ENCODE data around the gene C11orf86. TPM values are rescaled to one million over a fixed set of nuclear protein-coding genes. Genes with fewer than 3 reads are reported as not detected.
A peak's percentile ranks its signal among the peaks of the same experiment; 100 is the strongest.

C11orf86 gene
- total RNA-seq, 1 donor from 2014 or later: not detected

DNA sequence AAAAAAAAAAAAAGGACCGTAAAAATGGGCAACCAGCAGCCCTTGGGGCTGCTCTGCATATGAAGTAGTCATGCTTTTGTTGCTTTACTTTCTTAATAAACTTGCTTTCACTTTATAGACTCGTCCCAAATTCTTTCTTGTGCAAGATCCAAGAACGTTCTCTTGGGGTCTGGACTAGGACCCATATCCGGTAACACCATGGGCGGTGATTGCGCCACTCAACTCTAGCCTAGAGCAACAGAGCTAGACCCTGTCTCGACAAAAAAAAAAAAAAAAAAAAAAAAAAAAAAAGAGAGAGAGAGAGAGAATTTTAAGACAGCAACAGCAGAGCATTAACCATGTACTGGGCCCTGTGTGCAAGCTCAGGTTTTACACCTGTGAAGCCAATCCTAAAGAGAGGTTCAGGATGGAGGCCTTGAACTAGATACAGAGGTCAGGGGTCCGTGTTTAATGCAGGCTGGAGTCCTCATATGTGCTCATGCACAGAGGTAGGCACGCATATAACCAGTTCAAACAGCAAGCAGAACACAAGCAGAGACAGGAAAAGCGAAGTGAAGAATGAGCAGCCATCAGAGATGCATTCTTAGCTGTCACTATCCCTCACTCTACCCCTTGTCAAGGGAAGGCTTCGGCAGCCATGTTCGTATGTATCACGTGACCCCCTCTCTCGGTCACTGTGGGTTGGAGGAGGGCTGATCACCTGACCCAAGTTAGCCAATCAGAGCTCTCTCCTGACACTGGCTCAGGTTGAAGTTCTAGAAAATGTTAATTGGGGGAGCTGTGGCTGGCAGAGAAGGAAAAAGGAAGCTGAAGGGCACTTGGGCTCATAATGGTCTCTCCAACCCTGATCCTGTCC is 31.2 kb downstream of the C11orf86 start:
- Mint-ChIP-seq H3K4me1 (ENCODE audit: low read depth) (peaks cover 4% of the 10 kb centered on the region), H3K9me3 (no peaks in the 10 kb centered on the region), H3K27ac (no peak overlapping the region), H3K36me3 (ENCODE audit: low read depth) (no peaks in the 10 kb centered on the region), H3K4me3 (ENCODE audit: low read depth) (no peak overlapping the region), H3K27me3 (ENCODE audit: low read depth) (no peaks in the 10 kb centered on the region)
- intact Hi-C loops (cut with micrococcal nuclease): no loop called here
- DNase-seq (ENCODE audit: low spot score): no peak

DNA sequence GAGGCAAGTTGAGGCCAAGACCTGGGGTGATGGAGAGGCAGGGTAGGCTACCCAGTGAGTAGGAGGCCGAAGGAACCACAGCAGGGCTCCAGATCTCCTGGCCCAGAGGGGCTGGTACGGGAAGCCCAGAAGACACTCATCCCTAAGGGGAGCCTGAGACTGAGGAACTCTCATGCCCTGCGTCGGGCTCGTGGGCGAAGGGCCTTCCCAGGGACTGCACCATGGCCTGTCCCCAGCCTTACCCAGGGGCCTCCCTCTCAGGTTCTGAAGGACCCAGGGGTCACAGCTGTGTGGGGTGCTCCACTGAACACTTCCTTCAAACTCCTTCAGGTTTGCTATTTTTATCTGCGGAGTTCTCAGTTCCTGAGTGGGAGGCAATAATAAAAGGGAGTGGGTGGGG is 32.0 kb downstream of the C11orf86 start:
- no peak overlapping the region for H3K4me3 Mint-ChIP-seq (ENCODE audit: low read depth)

DNA sequence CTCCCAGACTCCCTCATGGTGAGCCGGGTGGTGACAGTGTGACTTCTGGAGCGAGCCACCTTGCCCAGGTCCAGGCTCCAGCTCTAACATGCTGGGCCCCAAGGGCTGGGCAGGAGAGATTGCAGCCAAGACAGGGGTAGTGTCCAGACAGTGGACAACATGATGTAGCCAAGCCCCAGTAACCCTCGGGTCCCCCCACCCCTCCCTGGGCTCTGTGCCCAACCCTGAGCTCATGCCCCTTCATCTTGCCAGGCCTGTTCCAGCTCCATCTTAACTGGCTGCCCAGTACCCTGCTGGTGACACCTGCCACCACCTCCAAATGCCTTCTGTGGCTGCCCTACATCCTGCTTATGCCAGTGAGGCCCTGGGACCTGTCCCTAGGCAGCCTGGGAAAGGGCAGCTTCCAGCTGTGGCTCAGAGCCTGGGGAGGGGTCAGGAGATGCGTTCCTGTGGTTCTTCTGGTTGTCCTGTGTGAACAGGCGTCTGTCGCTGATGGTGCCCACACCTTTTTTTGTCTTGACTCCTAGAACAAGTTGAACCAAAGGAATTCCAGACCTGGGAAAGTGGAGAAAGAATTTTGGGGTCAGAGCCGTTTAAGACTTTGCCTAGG is 35.3 kb downstream of the C11orf86 start:
- Mint-ChIP-seq H3K4me1 (ENCODE audit: low read depth) (peaks cover 4% of the 10 kb centered on the region), H3K4me3 (ENCODE audit: low read depth) (no peak overlapping the region), H3K27ac (no peak overlapping the region), H3K36me3 (ENCODE audit: low read depth) (no peaks in the 10 kb centered on the region), H3K9me3 (no peaks in the 10 kb centered on the region), H3K27me3 (ENCODE audit: low read depth) (peaks cover 3% of the 10 kb centered on the region)
- no peak for DNase-seq (ENCODE audit: low spot score)
- intact Hi-C loops (cut with micrococcal nuclease): no loop called here

More for the DNA sequence above, 32.0 kb downstream of the C11orf86 start:
- Mint-ChIP-seq H3K4me1 (ENCODE audit: low read depth) (peaks cover 4% of the 10 kb centered on the region), H3K36me3 (ENCODE audit: low read depth) (no peaks in the 10 kb centered on the region), H3K27ac (no peak overlapping the region), H3K27me3 (ENCODE audit: low read depth) (no peaks in the 10 kb centered on the region), H3K9me3 (no peaks in the 10 kb centered on the region)
- intact Hi-C loops (cut with micrococcal nuclease): no loop called here
- no peak for DNase-seq (ENCODE audit: low spot score)

DNA sequence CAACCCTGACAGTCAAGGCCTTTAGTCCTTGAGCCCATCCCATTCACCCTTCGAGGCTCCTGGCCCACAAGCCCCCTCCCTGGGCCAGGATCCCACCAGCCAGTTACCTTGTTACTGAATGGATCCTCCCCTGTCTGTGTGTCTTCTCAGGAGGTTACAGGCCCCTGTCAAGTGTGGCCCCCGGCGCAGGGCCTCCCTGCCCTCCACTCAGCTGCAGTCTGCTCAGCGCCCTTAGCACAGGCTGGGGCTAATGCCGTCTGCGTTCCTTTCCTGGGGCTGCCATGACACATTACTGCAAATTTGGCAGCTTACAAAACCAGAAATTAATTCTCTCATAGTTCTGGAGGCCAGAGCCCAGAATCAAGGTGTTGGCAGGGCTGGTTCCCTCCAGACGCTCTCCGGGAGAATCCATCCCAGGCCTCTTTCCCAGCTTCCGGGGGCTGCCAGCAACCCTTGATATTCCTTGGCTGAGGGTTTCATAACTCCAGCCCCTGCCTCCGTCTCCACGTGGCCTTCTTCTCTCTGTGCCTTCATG is 38.5 kb downstream of the C11orf86 start:
- Mint-ChIP-seq H3K27me3 (ENCODE audit: low read depth) (peaks cover 7% of the 10 kb centered on the region), H3K4me3 (ENCODE audit: low read depth) (no peak overlapping the region), H3K4me1 (ENCODE audit: low read depth) (no peaks in the 10 kb centered on the region), H3K36me3 (ENCODE audit: low read depth) (no peaks in the 10 kb centered on the region), H3K27ac (no peak overlapping the region), H3K9me3 (no peaks in the 10 kb centered on the region)
- no peak for DNase-seq (ENCODE audit: low spot score)
- intact Hi-C loops (cut with micrococcal nuclease): no loop called here

DNA sequence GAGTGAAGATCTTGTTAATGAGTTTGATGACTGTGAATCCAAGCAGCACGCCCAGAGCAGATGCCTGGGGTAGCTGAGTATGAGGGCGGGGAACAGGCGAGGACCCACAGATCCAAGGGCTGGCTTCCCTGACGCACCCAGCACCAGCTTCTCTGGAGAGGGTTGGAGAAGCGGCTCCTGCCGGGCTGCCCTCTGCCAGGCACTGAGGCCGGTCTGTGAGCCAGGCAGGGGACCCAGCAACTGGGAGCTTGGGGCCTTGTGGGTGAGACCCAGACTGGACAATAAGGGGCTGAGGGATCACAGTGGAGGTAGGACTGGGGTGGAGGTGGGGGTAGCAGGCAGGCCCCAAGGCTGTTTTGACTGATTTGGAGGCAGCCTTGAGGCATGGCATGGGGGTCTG is 39.2 kb downstream of the C11orf86 start:
- DNase-seq (ENCODE audit: low spot score): no peak
- Mint-ChIP-seq H3K27ac (no peak overlapping the region), H3K27me3 (ENCODE audit: low read depth) (peaks cover 8% of the 10 kb centered on the region)

DNA sequence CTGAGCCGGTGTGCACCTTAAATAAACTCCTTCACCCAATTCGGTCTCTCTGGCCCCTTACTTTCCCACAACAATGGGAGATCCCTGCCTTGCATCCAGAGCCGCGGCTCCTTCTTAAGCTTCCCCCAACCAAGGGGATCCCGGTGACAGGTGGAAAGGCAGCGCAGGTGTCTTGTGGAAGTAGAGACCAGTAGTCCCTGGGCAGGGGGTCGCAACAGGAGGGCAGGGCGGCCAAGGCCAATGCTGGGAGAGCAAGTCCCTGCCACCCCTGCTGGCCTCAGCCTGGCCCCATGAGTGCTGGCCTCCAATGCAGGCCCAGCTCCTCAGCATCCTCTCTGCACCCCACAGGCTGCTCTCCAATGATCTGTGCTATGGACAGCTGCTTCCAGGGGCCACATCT is 39.9 kb downstream of the C11orf86 start:
- Mint-ChIP-seq H3K27me3 (ENCODE audit: low read depth) (peaks cover 11% of the 10 kb centered on the region), H3K4me3 (ENCODE audit: low read depth) (no peak overlapping the region), H3K9me3 (no peaks in the 10 kb centered on the region), H3K4me1 (ENCODE audit: low read depth) (no peaks in the 10 kb centered on the region), H3K36me3 (ENCODE audit: low read depth) (no peaks in the 10 kb centered on the region), H3K27ac (no peak overlapping the region)
- intact Hi-C loops (cut with micrococcal nuclease): no loop called here
- no peak for DNase-seq (ENCODE audit: low spot score)

More for the DNA sequence above, 39.2 kb downstream of the C11orf86 start:
- H3K4me3 Mint-ChIP-seq (ENCODE audit: low read depth): no peak overlapping the region
- no peaks in the 10 kb centered on the region for H3K4me1 Mint-ChIP-seq (ENCODE audit: low read depth)
- no peaks in the 10 kb centered on the region for H3K9me3 Mint-ChIP-seq
- H3K36me3 Mint-ChIP-seq (ENCODE audit: low read depth): no peaks in the 10 kb centered on the region
- intact Hi-C loops (cut with micrococcal nuclease): no loop called here

DNA sequence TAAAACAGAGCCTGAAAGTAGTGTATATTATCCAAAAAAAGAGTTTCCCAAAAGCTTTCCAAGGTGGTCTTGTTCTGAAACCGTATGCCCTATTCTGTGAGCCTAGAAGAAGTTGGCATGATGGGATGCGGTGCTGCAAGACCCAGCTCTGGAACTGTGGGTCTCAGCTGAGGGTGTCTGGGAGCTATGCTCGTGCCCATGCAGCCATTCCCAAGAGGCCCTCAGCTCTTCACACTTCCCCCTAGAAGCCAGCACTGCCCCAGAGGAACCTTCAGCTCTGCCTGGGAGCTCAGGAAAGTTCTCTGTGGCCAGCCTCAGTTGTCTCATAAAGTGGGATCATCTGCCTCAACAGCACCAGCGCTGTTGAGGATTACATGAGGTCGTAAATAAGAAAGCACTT is 41.4 kb downstream of the C11orf86 start:
- DNase-seq (ENCODE audit: low spot score): no peak
- no peaks in the 10 kb centered on the region for H3K9me3 Mint-ChIP-seq
- no peak overlapping the region for H3K27ac Mint-ChIP-seq
- intact Hi-C loops (cut with micrococcal nuclease): no loop called here
- H3K4me1 Mint-ChIP-seq (ENCODE audit: low read depth): no peaks in the 10 kb centered on the region
- peaks cover 19% of the 10 kb centered on the region for H3K27me3 Mint-ChIP-seq (ENCODE audit: low read depth)
- H3K36me3 Mint-ChIP-seq (ENCODE audit: low read depth): no peaks in the 10 kb centered on the region
- no peak overlapping the region for H3K4me3 Mint-ChIP-seq (ENCODE audit: low read depth)

DNA sequence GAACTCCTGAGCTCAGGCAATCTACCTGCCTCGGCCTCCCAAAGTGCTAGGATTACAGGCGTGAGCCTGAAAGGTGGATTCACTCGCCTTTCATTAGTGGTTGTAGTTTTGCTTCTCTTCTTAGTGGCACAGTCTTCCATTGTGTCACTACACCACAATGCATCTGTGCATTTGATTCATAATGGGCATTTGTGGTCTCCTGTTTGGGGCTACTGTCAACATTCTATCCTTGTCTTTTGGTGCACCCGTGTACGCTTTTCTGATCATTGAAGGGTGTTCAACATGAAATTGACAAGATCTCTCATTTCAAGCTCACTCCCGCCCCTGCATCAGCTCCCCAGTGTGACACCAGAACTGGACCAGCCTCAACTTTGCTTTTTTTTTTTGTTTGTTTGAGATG is 45.8 kb downstream of the C11orf86 start:
- Mint-ChIP-seq H3K9me3 (no peaks in the 10 kb centered on the region), H3K27me3 (ENCODE audit: low read depth) (peaks cover 41% of the 10 kb centered on the region), H3K27ac (no peak overlapping the region), H3K4me1 (ENCODE audit: low read depth) (peaks cover 15% of the 10 kb centered on the region), H3K4me3 (ENCODE audit: low read depth) (no peak overlapping the region), H3K36me3 (ENCODE audit: low read depth) (no peaks in the 10 kb centered on the region)
- intact Hi-C loops (cut with micrococcal nuclease): no loop called here
- no peak for DNase-seq (ENCODE audit: low spot score)

DNA sequence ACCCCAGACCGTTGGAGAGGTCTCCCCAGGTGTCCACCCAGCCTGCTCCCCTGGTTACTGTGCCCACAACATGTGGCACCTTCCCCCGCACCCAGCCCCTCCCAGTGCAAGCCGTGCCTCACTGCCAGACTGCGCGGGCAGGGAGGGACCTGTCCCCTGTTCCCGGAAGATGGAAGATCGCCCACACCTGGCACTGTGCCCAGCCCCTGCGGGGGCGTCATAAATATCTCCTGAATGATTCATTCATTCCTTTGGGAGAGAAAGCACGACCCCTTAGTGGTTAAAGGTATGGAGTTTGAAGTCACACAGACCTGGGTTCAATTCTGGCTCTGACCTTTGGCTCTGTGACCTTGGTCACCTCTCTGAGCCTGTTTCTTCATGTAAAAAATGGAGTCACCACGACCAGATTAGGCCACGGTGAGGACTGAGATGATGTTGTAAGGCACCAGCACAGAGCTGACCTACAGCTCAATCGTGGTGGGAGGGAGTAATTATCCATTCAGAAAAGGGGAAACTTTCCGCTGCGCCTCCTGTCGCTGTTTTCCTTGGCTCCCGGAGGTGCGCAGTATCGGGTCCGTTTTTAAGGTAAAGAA is 47.3 kb downstream of the C11orf86 start:
- peaks cover 15% of the 10 kb centered on the region for H3K4me1 Mint-ChIP-seq (ENCODE audit: low read depth)
- no peak for DNase-seq (ENCODE audit: low spot score)
- H3K27me3 Mint-ChIP-seq (ENCODE audit: low read depth): peaks cover 56% of the 10 kb centered on the region
- H3K4me3 Mint-ChIP-seq (ENCODE audit: low read depth): peak overlapping the region; percentile 13
- H3K9me3 Mint-ChIP-seq: no peaks in the 10 kb centered on the region
- no peaks in the 10 kb centered on the region for H3K36me3 Mint-ChIP-seq (ENCODE audit: low read depth)
- intact Hi-C loops (cut with micrococcal nuclease): no loop called here
- no peak overlapping the region for H3K27ac Mint-ChIP-seq

DNA sequence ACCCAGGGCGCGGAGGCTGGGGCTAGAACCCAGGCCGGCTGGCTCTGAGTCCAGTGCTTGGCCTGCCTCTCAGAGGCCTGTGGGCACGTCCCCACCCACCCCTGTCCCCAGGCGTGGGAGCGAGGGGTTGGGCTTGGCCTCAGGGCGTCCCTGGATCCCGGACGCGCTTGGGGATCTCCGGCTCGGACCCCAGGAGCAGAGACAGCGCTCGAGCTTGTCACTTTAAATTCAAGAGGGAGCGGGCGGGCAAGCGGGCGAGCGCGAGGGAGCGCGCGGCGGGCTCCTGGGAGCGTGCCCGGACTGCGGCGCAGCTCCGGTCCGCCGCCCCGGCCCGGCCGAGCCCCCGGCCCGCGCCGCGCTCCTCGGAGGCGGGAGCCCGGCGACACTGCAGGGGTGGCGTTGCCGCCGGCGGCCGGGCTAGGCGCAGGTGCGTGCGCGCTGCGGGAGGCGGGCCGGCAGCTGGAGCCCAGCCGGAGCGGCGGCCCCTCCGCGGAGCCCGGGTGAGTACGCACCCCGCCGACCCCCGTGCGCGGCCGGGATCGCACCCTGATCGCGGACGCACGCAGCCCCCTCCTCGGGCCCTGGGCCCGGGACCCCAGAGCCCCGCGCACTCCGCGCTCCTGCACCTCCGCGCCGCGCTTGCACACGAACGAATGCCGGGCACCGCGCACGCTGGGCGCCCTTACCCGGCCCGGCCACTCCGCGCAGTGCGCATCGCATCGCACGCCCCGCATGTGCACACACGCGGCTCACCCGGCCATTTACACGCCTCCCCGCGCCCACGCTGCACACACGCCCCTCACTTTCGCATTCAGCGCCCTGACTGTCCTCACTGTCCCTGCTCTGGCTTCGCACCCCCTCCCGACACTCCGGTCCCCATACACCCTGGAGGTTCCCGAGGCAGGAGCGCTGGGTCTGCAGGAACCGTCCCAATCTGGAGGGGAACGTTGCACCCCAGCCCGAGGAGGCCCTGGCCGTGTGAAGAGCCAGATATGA is 48.2 kb downstream of the C11orf86 start, which contains the start of gene SYT12:
TSS of gene SYT12 (plus strand) at position 174 of the 996 bp plus-strand sequence. CDS start 7,011 bp downstream, outside the sequence.
- Mint-ChIP-seq H3K9me3 (no peaks in the 10 kb centered on the region), H3K27ac (no peak within 1 kb of the TSS), H3K4me1 (ENCODE audit: low read depth) (peaks cover 15% of the 10 kb centered on the region), H3K27me3 (ENCODE audit: low read depth) (peaks cover 56% of the 10 kb centered on the region), H3K4me3 (ENCODE audit: low read depth) (peak within 1 kb of the TSS; percentile 51), H3K36me3 (ENCODE audit: low read depth) (no peaks in the 10 kb centered on the region)
- intact Hi-C loops (cut with micrococcal nuclease): no loop called here
- no peak for DNase-seq (ENCODE audit: low spot score)

DNA sequence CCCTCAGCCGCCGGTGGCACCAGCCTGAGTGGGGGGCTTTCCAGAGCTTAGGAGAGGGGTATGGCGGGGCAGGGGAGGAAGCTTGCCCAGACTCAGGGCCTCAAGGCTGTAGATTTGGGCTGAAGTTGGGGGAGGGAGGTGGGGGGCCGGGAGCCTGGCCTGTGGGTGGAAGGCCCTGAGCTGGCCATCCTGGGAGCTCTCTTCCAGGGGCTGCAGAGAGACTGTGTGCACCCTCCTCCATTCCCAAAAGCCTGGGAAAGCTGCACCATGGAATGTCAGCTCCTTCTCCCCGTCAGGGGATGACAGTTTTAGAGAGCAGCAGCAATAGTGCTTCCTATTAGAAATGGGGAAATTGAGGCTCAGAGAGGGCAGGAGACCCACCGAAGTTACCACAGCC is 48.9 kb downstream of the C11orf86 start:
- Mint-ChIP-seq H3K9me3 (no peaks in the 10 kb centered on the region), H3K27me3 (ENCODE audit: low read depth) (peaks cover 56% of the 10 kb centered on the region), H3K4me1 (ENCODE audit: low read depth) (peaks cover 15% of the 10 kb centered on the region), H3K27ac (no peak overlapping the region), H3K36me3 (ENCODE audit: low read depth) (no peaks in the 10 kb centered on the region), H3K4me3 (ENCODE audit: low read depth) (no peak overlapping the region)
- intact Hi-C loops (cut with micrococcal nuclease): no loop called here
- no peak for DNase-seq (ENCODE audit: low spot score)

DNA sequence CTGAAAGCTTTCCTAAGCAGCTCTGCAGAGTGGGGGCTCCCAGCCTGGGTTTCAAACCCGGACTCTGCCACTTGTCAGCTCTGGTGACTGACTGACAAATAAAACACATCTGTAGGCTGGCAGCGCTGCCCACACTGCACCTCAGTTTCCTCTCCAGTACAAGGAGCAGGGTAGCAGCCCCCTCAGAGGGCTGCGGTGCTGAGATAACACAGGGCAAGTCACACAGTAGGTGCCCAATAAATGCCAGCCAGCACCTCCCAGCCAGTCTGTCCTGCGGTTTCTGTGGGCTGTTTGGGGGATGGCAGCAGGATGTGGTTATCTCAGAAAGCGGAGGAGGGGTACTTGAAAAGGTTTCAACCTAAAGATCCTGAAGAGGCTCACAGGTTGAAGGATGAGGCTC is 49.3 kb downstream of the C11orf86 start:
- Mint-ChIP-seq H3K4me3 (ENCODE audit: low read depth) (no peak overlapping the region), H3K27me3 (ENCODE audit: low read depth) (peaks cover 58% of the 10 kb centered on the region), H3K4me1 (ENCODE audit: low read depth) (peaks cover 15% of the 10 kb centered on the region)

More for the DNA sequence above, 49.3 kb downstream of the C11orf86 start:
- DNase-seq (ENCODE audit: low spot score): peak; percentile 43
- no peaks in the 10 kb centered on the region for H3K9me3 Mint-ChIP-seq
- no peak overlapping the region for H3K27ac Mint-ChIP-seq
- H3K36me3 Mint-ChIP-seq (ENCODE audit: low read depth): no peaks in the 10 kb centered on the region
- intact Hi-C loops (cut with micrococcal nuclease): no loop called here

Data from activated T-helper 2 cell treated with anti-CD3 and anti-CD28 coated beads, Interferon-gamma antibody, Interleukin-2, Interleukin-4, amounts not matched to agents 10 μg/mL and 5 μg/mL and 100 μg/mL, durations not matched to agents 14 hours and 24 hours and 36 hours (primary cell).